ENCODE measurements around the gene TBC1D2B. TPM values are rescaled to one million over a fixed set of nuclear protein-coding genes. Genes with fewer than 3 reads are reported as not detected.
"Not testable (repeated sequence)": the region's sequence is repeated elsewhere in the genome, so short reads cannot be mapped to it uniquely, and the experiment has no call there.

TBC1D2B gene
- total RNA-seq, 6 donors from 2014 or later = 31.5 to 103 (median 64.2) TPM

DNA sequence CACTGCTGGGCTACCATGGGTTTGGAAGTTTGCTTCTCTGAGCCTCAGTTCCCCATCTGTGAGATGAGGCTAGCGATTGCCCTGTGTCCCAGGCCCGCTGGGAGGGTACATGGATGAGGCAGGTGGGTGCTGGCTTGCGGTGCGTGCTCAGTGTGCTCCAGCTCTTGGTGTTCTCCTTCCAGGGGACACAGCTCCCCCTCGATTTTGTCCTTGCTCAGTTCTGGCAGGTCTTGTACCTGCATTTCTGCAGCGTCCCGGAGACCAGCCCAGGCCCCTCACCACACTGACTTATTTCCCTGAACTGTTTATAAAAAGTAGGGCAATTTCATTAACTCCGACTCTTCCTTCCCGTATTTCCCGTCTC is 95.4 kb downstream of the TBC1D2B start:
- Histone ChIP-seq H3K36me3 (no peaks in the 10 kb centered on the region), H3K4me3 (no peak overlapping the region), H3K4me1 (peaks cover 0 to 4% (median 0%) of the 10 kb centered on the region in 4 donors), H3K27ac (no peak overlapping the region), H3K27me3 (no peaks in the 10 kb centered on the region), H3K9me3 (no peaks in the 10 kb centered on the region)
- TF ChIP-seq, protein P1, sequence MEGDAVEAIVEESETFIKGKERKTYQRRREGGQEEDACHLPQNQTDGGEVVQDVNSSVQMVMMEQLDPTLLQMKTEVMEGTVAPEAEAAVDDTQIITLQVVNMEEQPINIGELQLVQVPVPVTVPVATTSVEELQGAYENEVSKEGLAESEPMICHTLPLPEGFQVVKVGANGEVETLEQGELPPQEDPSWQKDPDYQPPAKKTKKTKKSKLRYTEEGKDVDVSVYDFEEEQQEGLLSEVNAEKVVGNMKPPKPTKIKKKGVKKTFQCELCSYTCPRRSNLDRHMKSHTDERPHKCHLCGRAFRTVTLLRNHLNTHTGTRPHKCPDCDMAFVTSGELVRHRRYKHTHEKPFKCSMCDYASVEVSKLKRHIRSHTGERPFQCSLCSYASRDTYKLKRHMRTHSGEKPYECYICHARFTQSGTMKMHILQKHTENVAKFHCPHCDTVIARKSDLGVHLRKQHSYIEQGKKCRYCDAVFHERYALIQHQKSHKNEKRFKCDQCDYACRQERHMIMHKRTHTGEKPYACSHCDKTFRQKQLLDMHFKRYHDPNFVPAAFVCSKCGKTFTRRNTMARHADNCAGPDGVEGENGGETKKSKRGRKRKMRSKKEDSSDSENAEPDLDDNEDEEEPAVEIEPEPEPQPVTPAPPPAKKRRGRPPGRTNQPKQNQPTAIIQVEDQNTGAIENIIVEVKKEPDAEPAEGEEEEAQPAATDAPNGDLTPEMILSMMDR (IDR thresholded peaks at IDR 0.05) = no peak
- TF ChIP-seq EP300 (IDR thresholded peaks at IDR 0.05) (no peak), POLR2AphosphoS5 (IDR thresholded peaks at IDR 0.05) (no peak), POLR2A (IDR thresholded peaks at IDR 0.05) (no peak)
- WGBS, 2 donors = 76 to 87% methylated on average over 8 to 10 of the region's 10 CpGs
- DNase-seq (no peak), ATAC-seq (ENCODE audit: low FRiP score in 2 of 2) (no peak)

DNA sequence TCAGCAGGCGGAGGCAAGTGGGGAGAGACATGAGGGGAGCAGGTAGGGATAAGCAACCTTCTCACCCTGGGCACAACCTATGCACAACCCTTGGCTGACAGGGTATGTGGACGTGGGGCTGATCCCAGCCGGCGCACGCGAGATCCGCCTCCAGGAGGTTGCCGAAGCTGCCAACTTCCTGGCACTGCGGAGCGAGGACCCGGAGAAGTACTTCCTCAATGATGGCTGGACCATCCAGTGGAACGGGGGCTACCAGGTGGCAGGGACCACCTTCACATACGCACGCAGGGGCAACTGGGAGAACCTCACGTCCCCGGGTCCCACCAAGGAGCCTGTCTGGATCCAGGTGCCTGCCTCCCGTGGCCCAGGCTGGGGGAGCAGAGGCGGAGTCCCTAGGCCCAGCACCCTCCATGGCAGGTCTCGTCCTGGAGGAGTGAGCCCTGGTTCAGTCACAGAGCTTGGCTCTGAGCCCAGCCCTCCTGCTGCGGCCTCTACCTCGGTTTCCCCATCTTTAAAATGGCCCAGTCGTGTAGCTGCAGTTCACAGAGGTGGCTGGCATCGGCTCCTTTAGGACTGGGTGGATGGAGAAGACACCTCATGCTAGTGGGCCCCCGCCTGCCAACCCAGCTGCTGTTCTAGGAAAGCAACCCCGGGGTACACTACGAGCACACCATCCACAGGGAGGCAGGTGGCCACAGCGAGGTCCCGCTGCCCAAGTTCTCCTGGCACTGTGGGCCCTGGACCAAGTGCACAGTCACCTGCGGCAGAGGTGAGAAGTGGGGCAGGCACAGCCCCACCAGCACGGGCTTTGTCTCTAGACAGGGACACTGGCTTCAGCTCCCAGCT is 96.0 kb downstream of the TBC1D2B start:
- Histone ChIP-seq H3K27me3 (no peaks in the 10 kb centered on the region), H3K27ac (no peak overlapping the region), H3K4me1 (peaks cover 0 to 4% (median 0%) of the 10 kb centered on the region in 4 donors), H3K4me3 (no peak overlapping the region), H3K9me3 (no peaks in the 10 kb centered on the region), H3K36me3 (no peaks in the 10 kb centered on the region)
- DNase-seq (no peak), ATAC-seq (ENCODE audit: low FRiP score in 2 of 2) (no peak)
- 74 to 83% methylated on average over 11 to 29 of the region's 30 CpGs for WGBS, 2 donors
- TF ChIP-seq EP300 (IDR thresholded peaks at IDR 0.05) (no peak), POLR2AphosphoS5 (IDR thresholded peaks at IDR 0.05) (no peak), POLR2A (IDR thresholded peaks at IDR 0.05) (no peak)
- TF ChIP-seq, protein P1 (IDR thresholded peaks at IDR 0.05) = no peak

DNA sequence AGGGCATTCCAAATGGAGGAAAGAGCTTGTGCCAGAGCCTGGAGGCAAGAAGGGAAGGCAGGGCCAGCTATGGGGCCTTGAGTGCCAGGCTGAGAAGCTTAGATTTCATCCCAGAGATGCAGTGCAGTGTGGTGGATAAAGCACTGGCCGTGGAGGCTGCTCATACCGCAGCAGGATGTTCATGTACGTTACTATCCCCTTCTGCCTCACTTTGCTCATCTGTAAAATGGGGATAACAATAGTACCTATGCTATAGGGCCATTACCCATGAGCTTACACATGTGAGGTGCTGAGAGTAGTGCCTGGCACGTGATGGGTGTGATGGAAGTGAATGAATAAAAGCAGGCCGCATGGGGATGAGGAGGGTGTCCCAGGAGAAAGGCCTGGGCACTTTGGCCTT is 96.8 kb downstream of the TBC1D2B start:
- H3K9me3 ChIP-seq; H3K4me3 ChIP-seq; DNase-seq; H3K27me3 ChIP-seq; H3K4me1 ChIP-seq; H3K36me3 ChIP-seq; H3K27ac ChIP-seq; ATAC-seq (ENCODE audit: low FRiP score in 2 of 2): not testable (repeated sequence)
- 73 to 87% methylated on average over 5 of the region's 5 CpGs for WGBS, 2 donors

DNA sequence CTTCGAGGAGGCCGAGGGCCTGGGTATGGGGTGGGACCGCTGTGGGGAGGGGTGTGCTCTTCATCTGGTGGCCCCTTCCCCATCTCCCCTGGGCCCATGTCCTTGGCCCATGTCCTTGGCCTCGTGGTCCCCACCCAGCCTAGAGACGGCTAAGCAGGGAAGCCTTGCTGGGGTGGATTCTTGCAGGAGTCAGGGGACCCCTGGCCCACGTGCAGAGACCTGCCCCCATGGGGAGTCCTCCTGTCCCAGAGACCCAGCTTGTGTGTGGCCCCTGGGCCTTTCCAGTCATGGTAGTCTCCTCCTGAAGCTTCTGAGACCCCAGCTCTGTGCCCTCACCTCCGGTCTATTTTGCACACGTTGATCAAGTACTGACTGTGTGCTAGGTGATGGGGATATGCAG is 97.4 kb downstream of the TBC1D2B start:
- WGBS, 2 donors = 67 to 92% methylated on average over 1 to 8 of the region's 8 CpGs
- no peak overlapping the region for H3K27ac ChIP-seq
- H3K4me3 ChIP-seq = no peak overlapping the region
- H3K4me1 ChIP-seq = peaks cover 2 to 5% (median 2%) of the 10 kb centered on the region in 4 donors
- ATAC-seq (ENCODE audit: low FRiP score in 2 of 2) = no peak
- no peaks in the 10 kb centered on the region for H3K36me3 ChIP-seq
- no peaks in the 10 kb centered on the region for H3K9me3 ChIP-seq
- TF ChIP-seq POLR2AphosphoS5 (IDR thresholded peaks at IDR 0.05) = no peak
- TF ChIP-seq, protein P1 (IDR thresholded peaks at IDR 0.05) = no peak
- TF ChIP-seq POLR2A (IDR thresholded peaks at IDR 0.05) = no peak
- no peak for TF ChIP-seq EP300 (IDR thresholded peaks at IDR 0.05)
- no peak for DNase-seq
- H3K27me3 ChIP-seq = no peaks in the 10 kb centered on the region

DNA sequence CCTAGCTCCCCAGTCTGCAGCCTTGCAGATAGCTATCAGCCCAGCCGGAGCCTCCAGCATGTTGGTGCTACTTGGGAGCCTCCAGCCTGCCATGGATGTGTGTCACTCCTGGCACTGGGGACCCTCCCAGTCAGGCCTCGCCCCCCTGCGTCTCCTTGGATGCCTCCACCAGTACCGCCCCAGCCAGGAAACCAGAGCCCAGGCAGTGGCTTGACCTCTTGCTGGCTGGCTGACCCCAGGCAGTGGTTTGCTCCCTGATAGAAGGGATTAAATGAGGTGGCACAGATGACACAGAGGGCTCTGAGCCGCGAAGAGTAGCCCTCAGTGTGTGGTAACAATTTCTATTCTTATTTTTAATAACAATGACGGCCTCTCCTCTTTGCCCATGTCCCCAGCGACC is 98.4 kb downstream of the TBC1D2B start:
- H3K4me1 ChIP-seq = peaks cover 5 to 14% (median 8%) of the 10 kb centered on the region in 4 donors
- not testable (repeated sequence) for H3K9me3 ChIP-seq; H3K27me3 ChIP-seq; H3K36me3 ChIP-seq; ATAC-seq (ENCODE audit: low FRiP score in 2 of 2); H3K4me3 ChIP-seq; H3K27ac ChIP-seq
- peak in 1 of 2 donors; percentile 65 for DNase-seq
- WGBS, 2 donors = 77 to 85% methylated on average over 4 to 8 of the region's 8 CpGs

DNA sequence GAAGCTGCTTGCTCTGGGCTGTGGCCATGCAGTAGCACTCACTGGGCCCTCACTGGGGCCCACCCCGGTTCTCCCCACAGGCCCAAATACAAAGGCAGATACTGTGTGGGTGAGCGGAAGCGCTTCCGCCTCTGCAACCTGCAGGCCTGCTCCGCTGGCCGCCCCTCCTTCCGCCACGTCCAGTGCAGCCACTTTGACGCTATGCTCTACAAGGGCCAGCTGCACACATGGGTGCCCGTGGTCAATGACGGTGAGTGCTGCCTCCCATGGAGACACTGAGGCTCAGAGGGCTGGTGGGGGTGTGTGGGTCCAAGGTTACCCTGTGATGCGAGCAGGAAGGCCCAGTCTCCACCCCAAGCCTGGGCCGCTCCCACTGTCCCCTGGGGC is 98.8 kb downstream of the TBC1D2B start:
- WGBS, 2 donors = 92% methylated on average over 9 of the region's 13 CpGs; no CpG with 5 or more reads in 1 of the 2 donors
- not testable (repeated sequence) for H3K9me3 ChIP-seq; ATAC-seq (ENCODE audit: low FRiP score in 2 of 2); H3K36me3 ChIP-seq; H3K27me3 ChIP-seq; H3K4me3 ChIP-seq; H3K27ac ChIP-seq
- peaks cover 9 to 16% (median 12%) of the 10 kb centered on the region in 4 donors for H3K4me1 ChIP-seq
- DNase-seq = peak in 1 of 2 donors; percentile 44

DNA sequence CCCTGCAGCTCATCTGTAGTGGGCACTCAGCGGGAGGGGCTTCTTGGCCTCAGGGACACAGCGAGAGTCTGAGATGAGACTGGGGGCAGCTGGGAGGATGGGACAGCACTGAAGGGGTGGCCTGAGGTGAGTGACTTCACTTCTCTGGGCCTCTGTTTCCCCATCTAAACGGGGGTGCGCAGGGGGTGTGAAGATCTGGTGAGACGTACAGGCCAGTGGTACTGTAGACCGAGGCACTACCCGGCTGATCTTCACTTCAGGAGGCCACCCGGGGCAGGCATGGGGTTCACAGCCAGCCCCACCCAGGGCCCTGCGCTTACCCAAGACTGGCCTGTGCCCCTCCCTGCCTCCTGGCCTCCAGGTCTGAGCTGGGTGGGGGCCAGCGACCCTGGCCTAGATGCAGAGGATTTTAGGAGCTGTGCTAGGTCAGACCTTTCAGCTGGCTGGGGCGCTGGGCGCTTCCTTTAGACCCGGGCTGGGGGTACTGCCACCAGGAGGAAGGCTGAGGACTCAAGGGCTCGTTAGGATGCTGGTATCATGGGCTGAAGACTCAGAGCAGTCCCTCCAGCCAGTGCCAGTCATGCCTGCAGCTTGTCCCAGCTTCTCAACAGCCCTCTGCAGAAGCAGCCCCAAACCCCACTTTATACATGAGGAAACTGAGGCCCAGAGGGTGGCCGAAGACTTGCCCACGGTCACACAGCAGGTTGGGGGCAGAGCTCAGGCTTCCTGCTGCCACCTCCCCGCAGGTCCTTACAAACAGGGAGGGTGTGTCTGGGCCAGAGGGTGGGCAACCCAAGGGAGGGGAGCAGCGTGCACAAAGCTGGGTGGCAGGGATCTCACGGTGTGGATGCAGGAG is 99.4 kb downstream of the TBC1D2B start:
- not testable (repeated sequence) for H3K9me3 ChIP-seq; H3K36me3 ChIP-seq; ATAC-seq (ENCODE audit: low FRiP score in 2 of 2); H3K27me3 ChIP-seq
- Histone ChIP-seq H3K4me1 (peaks cover 11 to 16% (median 14%) of the 10 kb centered on the region in 4 donors), H3K4me3 (peak overlapping the region in 1 of 4 donors; percentile 2), H3K27ac (peak overlapping the region in 3 of 4 donors; percentile 16 to 46 (median 27))
- DNase-seq = peak in 1 of 2 donors; percentile 43
- 76 to 84% methylated on average over 9 to 13 of the region's 19 CpGs for WGBS, 2 donors

DNA sequence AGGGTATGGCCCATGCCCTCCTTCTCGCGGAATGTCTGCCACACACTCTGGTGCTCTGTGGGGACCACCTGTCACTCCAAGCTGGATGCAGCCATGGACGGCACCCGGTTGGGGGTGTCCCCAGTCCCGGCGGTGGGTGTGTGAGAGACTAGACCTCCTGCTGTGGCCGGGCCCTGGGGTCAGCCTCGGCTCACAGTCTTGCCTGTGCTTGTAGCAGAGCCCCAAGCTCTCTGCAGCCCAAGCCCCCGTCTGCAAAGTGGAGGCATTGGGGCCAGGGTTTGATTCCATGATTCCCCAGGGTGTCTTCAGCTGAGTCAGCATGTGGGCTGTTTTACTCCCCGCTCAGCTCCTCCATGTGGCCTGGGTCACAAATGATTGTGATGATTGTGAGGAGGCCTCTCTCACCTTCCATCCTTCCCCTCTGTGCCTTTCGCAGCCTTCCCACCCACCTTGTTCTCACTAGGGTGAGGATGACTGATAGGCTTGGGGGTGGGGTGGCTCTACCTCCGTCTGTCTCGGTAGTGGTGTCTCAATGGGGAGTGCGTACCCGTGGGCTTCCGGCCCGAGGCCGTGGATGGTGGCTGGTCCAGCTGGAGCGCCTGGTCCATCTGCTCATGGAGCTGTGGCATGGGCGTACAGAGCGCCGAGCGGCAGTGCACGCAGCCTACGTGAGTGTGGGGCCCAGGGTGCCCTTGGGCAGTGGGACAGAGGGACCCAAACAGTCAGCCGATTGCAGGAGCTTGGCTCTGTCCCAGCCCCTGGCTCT is 100.6 kb downstream of the TBC1D2B start:
- WGBS, 2 donors = 84 to 85% methylated on average over 14 to 21 of the region's 26 CpGs
- not testable (repeated sequence) for ATAC-seq (ENCODE audit: low FRiP score in 2 of 2); H3K36me3 ChIP-seq; H3K9me3 ChIP-seq; H3K27me3 ChIP-seq
- H3K4me3 ChIP-seq = peak overlapping the region in 2 of 4 donors; percentile 10 to 30
- H3K27ac ChIP-seq = peak overlapping the region in 3 of 4 donors; percentile 3 to 64 (median 27)
- peaks cover 11 to 16% (median 14%) of the 10 kb centered on the region in 4 donors for H3K4me1 ChIP-seq
- peak in 1 of 2 donors; percentile 66 for DNase-seq

Data from upper lobe of left lung (tissue), 6 donors.